PC-9 (cell line): ENCODE measurements around the gene OR2A5. TPM values are rescaled to one million over a fixed set of nuclear protein-coding genes. Genes with fewer than 3 reads are reported as not detected.

ENCODE experiments used
- BruUV-seq: library from RNA; stranded (reverse); fragments of 400-500 nt; replicated peaks from 2 replicates; lab custom pipeline; 2021; lab: Mats Ljungman, UMichigan
- CTCF ChIA-PET: fragments of 300-600 bp; sonication (Branson Sonifier 250); formaldehyde crosslinking; loops from one replicate; lab custom pipeline; 2022; ENCODE audit warnings: antibody characterized with exemption; lab: Charles Lee
- POLR2A ChIA-PET: fragments of 300-600 bp; sonication (Branson Sonifier 250); formaldehyde crosslinking; loops from one replicate; lab custom pipeline; 2022; ENCODE audit warnings: antibody characterized with exemption; ENCODE audit not compliant: unreplicated experiment; lab: Charles Lee
- DNase-seq, 2 experiments: peaks; one replicate each; pipeline versions ENCODE4 v3.0.0 to v3.0.0-alpha.2; 2015 to 2022; ENCODE audit warnings: mixed read lengths in 1 of 2
- H2AFZ ChIP-seq: fragments of 200-600 bp; sonication (generic); 2 replicates; pipeline ENCODE4 v1.8.1; 2017; ENCODE audit warnings: antibody characterized with exemption
- H3F3A ChIP-seq: fragments of 200-600 bp; sonication (generic); 2 replicates; pipeline ENCODE4 v1.8.1; 2017; ENCODE audit warnings: antibody characterized with exemption, mild to moderate bottlenecking, low read depth; ENCODE audit not compliant: insufficient read depth
- H3K27ac ChIP-seq: fragments of 200-600 bp; sonication (generic); 2 replicates; pipeline ENCODE4 v1.6.1; 2016; ENCODE audit warnings: mixed run types
- H3K27me3 ChIP-seq: fragments of 200-600 bp; sonication (generic); 2 replicates; pipeline ENCODE4 v1.6.1; 2016; ENCODE audit warnings: low read depth, mixed run types; ENCODE audit not compliant: insufficient read depth
- H3K36me3 ChIP-seq: fragments of 200-600 bp; sonication (generic); 2 replicates; pipeline ENCODE4 v1.6.1; 2016; ENCODE audit warnings: low read depth, mixed run types
- H3K4me1 ChIP-seq: fragments of 200-600 bp; sonication (generic); replicated peaks from 2 replicates; pipeline ENCODE4 v1.6.1; 2016; ENCODE audit warnings: mixed run types; ENCODE audit not compliant: insufficient read depth
- H3K4me2 ChIP-seq: fragments of 200-600 bp; sonication (generic); 2 replicates; pipeline ENCODE4 v1.6.1; 2017; ENCODE audit warnings: mixed run types
- H3K4me3 ChIP-seq: fragments of 200-600 bp; sonication (generic); 2 replicates; pipeline ENCODE4 v1.6.1; 2016; ENCODE audit warnings: mixed run types
- H3K79me2 ChIP-seq: fragments of 200-600 bp; sonication (generic); 2 replicates; pipeline ENCODE4 v1.6.1; 2017; ENCODE audit warnings: low read depth, mixed run types
- H3K9me2 ChIP-seq: fragments of 200-600 bp; sonication (generic); 2 replicates; pipeline ENCODE4 v1.8.1; 2017; ENCODE audit warnings: mild to moderate bottlenecking; ENCODE audit not compliant: insufficient read depth
- H3K9me3 ChIP-seq: fragments of 200-600 bp; sonication (generic); 2 replicates; pipeline ENCODE4 v1.8.1; 2016; ENCODE audit warnings: low read depth; ENCODE audit not compliant: insufficient read depth
- H4K20me1 ChIP-seq: fragments of 200-600 bp; sonication (generic); 2 replicates; pipeline ENCODE4 v1.8.1; 2017; ENCODE audit not compliant: insufficient read depth
- EZH2 ChIP-seq: fragments of 200-600 bp; sonication (generic); IDR thresholded peaks from 2 replicates; pipeline ENCODE4 v1.8.0; 2017; ENCODE audit warnings: antibody characterized with exemption, low read depth
- intact Hi-C: fragments of 100-400 bp; cut with micrococcal nuclease; formaldehyde crosslinking; loops from one replicate; pipeline ENCODE4 v1.10.0; 2022; ENCODE audit not compliant: unreplicated experiment
- total RNA-seq: library from RNA; stranded (reverse); gene quantifications from 2 replicates; pipeline ENCODE4 v1.2.3, GENCODE V29; 2021
- TF ChIP-seq, protein P1 (sequence below): fragments of 200-600 bp; sonication (generic); conservative IDR thresholded peaks from 2 replicates; pipeline ENCODE4 v1.6.1; 2017; ENCODE audit warnings: mixed run types, antibody characterized with exemption, mild to moderate bottlenecking, moderate library complexity

OR2A5 gene
- total RNA-seq, 1 experiment from 2014 or later: not detected

DNA sequence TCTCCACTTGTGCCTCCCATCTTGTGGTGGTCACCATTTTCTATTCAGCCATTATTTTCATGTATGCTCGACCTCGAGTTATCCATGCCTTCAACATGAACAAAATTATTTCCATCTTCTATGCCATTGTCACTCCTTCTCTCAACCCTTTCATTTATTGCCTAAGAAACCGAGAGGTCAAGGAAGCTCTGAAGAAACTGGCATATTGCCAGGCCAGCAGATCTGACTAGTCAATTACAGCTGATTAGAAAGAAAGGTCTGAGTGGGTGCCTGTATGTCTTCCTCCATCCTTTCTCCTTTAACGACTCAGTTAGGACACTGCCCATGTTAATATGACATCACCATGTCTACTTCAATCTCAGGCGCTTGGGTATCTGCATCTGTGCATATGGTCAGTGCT is 44.0 kb upstream of the OR2A5 start:
- intact Hi-C loops: no loop called here
- Histone ChIP-seq H4K20me1 (no peaks in the 10 kb centered on the region), H3K27ac (no peak overlapping the region), H3K4me1 (no peaks in the 10 kb centered on the region), H3K79me2 (no peaks in the 10 kb centered on the region), H3K4me2 (no peak overlapping the region), H3K4me3 (no peak overlapping the region), H3K27me3 (no peaks in the 10 kb centered on the region), H3K36me3 (no peaks in the 10 kb centered on the region), H3F3A (no peaks in the 10 kb centered on the region), H3K9me2 (0 out of 2 replicates have a peak, but pooled peaks cover 3% of the 10 kb centered on the region), H3K9me3 (peaks cover 12% of the 10 kb centered on the region; the same call in 1 of the 2 replicates), H2AFZ (no peak overlapping the region)
- no TSS peak for BruUV-seq
- POLR2A ChIA-PET: no interaction called here
- TF ChIP-seq, protein P1, sequence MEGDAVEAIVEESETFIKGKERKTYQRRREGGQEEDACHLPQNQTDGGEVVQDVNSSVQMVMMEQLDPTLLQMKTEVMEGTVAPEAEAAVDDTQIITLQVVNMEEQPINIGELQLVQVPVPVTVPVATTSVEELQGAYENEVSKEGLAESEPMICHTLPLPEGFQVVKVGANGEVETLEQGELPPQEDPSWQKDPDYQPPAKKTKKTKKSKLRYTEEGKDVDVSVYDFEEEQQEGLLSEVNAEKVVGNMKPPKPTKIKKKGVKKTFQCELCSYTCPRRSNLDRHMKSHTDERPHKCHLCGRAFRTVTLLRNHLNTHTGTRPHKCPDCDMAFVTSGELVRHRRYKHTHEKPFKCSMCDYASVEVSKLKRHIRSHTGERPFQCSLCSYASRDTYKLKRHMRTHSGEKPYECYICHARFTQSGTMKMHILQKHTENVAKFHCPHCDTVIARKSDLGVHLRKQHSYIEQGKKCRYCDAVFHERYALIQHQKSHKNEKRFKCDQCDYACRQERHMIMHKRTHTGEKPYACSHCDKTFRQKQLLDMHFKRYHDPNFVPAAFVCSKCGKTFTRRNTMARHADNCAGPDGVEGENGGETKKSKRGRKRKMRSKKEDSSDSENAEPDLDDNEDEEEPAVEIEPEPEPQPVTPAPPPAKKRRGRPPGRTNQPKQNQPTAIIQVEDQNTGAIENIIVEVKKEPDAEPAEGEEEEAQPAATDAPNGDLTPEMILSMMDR: no peak
- no peak for TF ChIP-seq EZH2
- CTCF ChIA-PET: no interaction called here
- no peak for DNase-seq

DNA sequence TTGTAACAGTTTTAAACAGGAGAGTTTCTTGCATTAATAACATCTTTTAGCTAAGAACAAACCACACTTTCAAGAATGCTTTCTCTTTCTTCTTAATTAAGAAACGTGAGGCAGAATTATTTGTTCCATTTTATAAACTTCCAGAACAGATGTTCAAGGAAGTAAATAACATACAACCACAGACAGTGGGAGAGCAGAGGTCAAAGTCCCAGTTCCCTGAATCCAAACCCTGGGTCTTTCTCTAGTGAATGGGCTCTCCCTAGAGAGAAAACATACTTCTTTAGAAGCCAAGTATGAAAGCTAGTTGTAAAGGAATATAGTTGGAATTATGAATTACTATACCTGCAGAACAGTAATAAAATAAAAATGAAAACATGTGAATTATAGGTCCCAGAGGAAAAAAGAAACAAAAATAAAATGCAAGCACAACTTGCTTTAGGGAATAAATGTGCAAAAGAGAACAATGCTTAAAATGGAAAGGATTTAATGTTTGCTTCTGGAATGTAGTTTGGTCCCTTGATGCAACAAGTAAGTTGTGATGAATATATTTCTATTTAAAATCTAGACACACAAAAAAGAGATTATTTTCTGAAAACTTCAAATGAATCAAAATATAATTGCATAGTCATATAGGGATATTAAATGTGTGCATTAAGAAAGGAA is 42.6 kb upstream of the OR2A5 start:
- H3K9me2 ChIP-seq: 0 out of 2 replicates have a peak, but pooled peaks cover 3% of the 10 kb centered on the region
- H3K4me2 ChIP-seq: no peak overlapping the region
- H3K4me1 ChIP-seq: no peaks in the 10 kb centered on the region
- BruUV-seq: no TSS peak
- intact Hi-C loops: no loop called here
- no peaks in the 10 kb centered on the region for H3K27me3 ChIP-seq
- no peak overlapping the region for H2AFZ ChIP-seq
- POLR2A ChIA-PET: no interaction called here
- no peak for TF ChIP-seq EZH2
- TF ChIP-seq, protein P1: no peak
- H4K20me1 ChIP-seq: no peaks in the 10 kb centered on the region
- H3K36me3 ChIP-seq: no peaks in the 10 kb centered on the region
- no peak overlapping the region for H3K27ac ChIP-seq
- DNase-seq: no peak
- no peak overlapping the region for H3K4me3 ChIP-seq
- H3K79me2 ChIP-seq: no peaks in the 10 kb centered on the region
- no peaks in the 10 kb centered on the region for H3F3A ChIP-seq
- CTCF ChIA-PET: no interaction called here
- peaks cover 12% of the 10 kb centered on the region; the same call in 1 of the 2 replicates for H3K9me3 ChIP-seq

DNA sequence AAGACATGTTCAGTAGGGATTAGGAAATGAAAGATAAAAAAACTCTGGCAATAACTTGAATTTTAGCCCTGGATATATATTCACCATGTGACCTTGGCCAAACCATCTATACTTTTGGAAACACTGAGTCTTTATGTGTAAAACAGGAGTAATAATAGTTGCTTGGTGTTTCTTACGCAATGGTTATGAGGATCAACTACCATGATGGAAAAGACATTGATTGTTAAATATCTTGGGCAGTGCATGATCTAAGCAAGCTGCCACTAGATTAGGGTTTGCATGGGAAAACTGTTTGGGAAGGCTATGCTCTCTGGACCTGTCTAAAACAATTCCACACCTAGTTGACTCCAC is 42.1 kb upstream of the OR2A5 start:
- Histone ChIP-seq H3K27me3 (no peaks in the 10 kb centered on the region), H3K4me3 (no peak overlapping the region), H3K4me2 (no peak overlapping the region), H2AFZ (no peak overlapping the region), H4K20me1 (no peaks in the 10 kb centered on the region), H3F3A (no peaks in the 10 kb centered on the region), H3K36me3 (no peaks in the 10 kb centered on the region), H3K27ac (no peak overlapping the region), H3K9me2 (0 out of 2 replicates have a peak, but pooled peaks cover 3% of the 10 kb centered on the region), H3K9me3 (peaks cover 12% of the 10 kb centered on the region; the same call in 1 of the 2 replicates), H3K79me2 (no peaks in the 10 kb centered on the region), H3K4me1 (no peaks in the 10 kb centered on the region)
- POLR2A ChIA-PET: no interaction called here
- no peak for DNase-seq
- CTCF ChIA-PET: no interaction called here
- intact Hi-C loops: no loop called here
- no peak for TF ChIP-seq EZH2
- TF ChIP-seq, protein P1: no peak
- BruUV-seq: no TSS peak
